Measurements from ENCODE around the gene SPATA20.

DNA sequence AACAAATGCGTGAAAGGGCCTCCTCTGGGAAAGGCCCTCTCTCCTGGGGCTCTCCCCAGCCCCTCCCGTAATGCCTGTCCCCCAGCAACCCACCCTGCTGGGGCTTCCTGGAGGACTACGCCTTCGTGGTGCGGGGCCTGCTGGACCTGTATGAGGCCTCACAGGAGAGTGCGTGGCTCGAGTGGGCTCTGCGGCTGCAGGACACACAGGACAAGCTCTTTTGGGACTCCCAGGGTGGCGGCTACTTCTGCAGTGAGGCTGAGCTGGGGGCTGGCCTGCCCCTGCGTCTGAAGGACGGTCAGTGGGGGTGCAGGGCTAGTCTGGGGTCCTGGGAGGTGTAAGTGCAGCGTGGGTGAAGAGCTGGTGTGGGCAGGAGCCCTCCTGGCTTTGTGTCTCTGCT, 4.9 kb downstream of the SPATA20 start:
- no peak for TF ChIP-seq TAF1 (IDR thresholded peaks at IDR 0.05; ENCODE audit: low read depth)
- TF ChIP-seq RAD21 (IDR thresholded peaks at IDR 0.05; ENCODE audit: low read depth), result no peak
- no peak for TF ChIP-seq CREB1 (IDR thresholded peaks at IDR 0.05; ENCODE audit: low read depth)
- no peak for TF ChIP-seq ZBTB7A (IDR thresholded peaks at IDR 0.05; ENCODE audit: low read depth)
- TF ChIP-seq, protein P1, sequence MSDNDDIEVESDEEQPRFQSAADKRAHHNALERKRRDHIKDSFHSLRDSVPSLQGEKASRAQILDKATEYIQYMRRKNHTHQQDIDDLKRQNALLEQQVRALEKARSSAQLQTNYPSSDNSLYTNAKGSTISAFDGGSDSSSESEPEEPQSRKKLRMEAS (IDR thresholded peaks at IDR 0.05), result no peak
- TF ChIP-seq, protein P2, sequence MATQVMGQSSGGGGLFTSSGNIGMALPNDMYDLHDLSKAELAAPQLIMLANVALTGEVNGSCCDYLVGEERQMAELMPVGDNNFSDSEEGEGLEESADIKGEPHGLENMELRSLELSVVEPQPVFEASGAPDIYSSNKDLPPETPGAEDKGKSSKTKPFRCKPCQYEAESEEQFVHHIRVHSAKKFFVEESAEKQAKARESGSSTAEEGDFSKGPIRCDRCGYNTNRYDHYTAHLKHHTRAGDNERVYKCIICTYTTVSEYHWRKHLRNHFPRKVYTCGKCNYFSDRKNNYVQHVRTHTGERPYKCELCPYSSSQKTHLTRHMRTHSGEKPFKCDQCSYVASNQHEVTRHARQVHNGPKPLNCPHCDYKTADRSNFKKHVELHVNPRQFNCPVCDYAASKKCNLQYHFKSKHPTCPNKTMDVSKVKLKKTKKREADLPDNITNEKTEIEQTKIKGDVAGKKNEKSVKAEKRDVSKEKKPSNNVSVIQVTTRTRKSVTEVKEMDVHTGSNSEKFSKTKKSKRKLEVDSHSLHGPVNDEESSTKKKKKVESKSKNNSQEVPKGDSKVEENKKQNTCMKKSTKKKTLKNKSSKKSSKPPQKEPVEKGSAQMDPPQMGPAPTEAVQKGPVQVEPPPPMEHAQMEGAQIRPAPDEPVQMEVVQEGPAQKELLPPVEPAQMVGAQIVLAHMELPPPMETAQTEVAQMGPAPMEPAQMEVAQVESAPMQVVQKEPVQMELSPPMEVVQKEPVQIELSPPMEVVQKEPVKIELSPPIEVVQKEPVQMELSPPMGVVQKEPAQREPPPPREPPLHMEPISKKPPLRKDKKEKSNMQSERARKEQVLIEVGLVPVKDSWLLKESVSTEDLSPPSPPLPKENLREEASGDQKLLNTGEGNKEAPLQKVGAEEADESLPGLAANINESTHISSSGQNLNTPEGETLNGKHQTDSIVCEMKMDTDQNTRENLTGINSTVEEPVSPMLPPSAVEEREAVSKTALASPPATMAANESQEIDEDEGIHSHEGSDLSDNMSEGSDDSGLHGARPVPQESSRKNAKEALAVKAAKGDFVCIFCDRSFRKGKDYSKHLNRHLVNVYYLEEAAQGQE (IDR thresholded peaks at IDR 0.05; ENCODE audit: low read depth), result no peak
